Fibroblast of skin of scalp (primary cell): Measurements from ENCODE around the gene ABCB4.

Experiments used
- DNase-seq: peaks from one replicate; pipeline ENCODE4 v3.0.0-alpha.2; 2013

ABCB4 gene

DNA sequence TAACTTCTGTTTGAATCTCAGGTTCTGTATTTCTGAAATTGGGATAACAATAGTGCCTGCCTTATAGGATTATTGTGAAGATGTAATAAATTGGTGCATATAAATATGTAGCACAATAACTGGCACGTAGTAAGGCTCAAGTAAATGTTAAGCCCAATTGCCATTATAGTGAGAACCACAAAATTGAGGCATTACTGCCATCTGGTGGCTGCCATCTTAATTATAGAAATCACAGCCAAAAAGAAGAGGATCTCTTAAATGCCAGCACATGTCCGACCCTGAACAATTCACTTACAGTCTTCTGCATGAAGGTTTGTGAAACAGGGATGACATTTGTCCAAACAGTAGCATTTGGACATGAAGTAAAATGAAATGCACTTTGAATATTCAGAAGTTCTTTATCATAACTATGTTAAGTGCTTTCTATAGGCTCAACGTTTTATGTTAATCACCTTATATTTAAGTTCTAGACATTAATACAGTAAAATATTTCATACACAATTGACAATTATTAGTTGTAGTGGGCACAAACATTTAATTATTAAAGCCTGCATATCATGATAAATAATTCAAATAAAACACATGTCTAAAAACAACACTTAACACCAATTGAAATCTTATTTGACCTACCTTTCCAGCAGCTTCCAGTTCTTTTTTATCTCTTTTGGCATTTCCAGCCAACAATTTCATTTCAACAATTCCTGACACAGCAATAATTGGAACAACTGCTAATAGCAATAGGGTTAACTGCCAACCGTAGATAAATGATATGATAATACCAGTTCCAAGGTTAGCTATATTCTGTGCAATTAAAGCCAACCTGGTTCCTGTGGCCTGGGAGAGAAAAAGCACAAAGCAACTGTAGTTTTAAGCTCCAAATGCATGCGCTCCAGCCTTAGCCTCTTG is 58.5 kb downstream of the ABCB4 start:
- peak; percentile 66 for DNase-seq

DNA sequence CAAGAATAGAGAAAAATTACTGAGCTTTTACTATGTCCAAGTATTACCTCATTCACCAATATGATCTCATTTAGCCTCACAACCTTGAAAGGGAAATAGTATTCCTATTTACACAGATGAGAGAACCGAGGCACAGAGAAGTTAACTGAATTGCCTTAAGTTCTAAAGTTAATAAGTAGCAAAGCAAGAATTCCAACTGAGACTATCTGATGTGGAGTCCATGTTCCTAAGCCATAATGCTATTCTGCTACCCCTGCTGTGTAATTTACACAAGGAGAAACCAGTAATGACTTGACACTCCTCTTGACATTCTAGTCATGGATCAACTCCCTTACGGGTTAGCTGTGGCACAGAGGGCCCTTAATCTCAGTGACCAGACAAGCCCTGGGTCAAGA is 60.7 kb downstream of the ABCB4 start:
- DNase-seq, result no peak

DNA sequence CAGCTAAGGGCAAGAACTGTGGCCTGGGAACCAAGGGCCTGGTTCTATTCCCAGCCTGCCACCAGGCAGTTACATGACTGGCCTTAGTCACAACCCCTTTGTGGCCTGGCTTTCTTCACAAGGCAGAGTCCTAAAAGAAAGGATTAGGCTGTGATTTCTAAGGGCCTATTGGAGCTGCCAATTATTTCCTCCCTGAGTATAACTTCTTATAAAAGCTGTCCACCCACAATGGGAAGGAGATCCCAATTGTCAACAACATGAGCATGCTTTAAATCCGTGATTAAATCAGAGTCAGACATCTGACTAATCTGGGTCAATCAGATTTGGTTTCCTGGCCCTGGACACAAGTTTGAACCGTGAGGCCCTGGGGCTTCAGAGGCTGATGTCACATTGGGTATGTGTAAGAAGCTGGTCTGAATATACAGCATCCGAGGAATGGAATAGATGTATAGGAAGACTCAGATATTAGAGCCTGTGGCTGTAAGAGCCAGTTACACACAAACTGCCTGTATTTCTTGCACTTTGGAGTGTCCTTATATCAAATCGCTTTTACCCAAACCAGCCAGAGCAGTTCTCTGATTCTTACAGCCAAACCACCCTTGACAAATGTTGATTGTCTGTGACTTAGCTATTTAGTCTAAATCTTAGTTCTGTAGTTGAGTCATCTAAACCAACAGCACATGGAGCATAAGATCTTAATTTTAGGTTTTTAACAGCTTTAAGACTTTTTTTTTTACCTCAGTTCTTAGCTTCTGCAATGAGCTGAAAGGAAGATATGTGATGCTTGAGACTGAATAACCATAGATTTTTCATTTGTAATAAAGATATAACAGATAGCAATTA is 61.3 kb downstream of the ABCB4 start:
- peak; percentile 46 for DNase-seq

DNA sequence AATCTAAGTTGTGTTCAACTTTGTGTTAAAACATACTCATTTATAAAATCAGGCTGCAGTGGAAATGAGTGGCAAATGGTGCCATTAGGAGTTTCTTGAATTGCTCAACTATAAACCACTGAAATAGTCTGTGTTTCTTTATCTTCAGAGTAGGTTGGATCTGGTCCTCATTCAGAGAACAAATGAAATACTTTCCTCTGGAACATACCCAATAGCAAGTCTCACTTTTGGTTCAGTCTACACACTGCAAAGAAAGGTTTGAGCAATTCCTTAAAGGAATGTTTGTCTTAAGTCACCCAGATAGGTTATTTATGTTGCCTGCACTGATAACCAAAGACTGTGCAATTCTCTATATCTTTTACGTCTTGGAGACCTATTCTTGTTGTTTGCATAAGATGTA is 62.5 kb downstream of the ABCB4 start:
- no peak for DNase-seq

DNA sequence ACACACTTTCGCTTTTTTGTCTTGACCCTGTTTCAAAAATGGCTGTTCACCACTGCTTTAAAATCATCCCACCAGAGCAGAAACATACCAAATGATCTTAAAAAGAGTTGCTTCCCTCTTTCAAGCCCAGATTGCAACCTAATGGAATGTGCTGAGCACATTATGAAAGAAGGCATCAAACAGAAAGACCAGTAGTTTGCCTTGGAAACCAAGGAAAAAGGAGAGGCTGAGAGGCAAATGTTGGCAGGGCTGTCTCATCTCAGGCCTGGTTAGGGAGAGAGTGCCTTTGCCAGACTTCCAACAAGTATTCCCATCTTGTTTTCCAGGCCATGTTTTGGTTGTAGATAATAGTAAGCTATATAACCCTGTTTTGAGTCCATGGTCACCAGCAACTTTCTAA is 64.3 kb downstream of the ABCB4 start:
- no peak for DNase-seq

DNA sequence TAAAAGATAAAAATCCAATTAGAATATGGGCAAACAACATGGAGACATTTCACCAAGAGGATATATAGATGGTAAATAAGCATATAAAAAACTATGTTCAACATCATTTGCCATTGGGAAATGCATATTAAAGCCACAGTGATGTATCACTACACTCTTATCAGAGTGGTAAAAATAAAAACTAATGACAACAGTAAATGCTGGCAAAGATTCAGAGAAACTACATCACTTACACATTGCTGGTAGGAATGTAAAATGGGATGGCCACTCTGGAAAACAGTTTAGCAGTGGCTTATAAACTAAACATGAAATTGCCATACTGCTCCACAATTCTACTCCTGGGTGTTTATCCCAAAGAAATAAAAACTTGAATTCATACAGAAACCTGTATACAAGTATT is 70.8 kb downstream of the ABCB4 start:
- no peak for DNase-seq

DNA sequence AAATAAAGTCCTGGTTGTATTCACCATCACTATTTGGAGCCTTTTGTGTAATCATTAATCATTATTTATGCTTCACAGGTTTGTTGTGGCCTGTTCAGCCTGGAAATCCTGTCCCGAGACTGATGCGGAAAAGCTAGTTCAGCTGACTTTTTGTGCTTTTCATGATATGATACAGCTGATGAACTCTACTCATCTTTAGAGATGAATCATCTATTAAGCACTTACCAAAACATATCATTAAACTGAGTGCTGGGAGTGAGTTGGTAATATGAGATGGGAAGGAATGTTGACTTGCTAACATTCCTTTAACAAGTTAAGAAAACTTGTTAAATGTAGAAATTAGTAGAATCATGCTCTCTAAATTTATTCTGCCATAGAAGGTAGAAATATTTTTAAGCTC is 77.0 kb downstream of the ABCB4 start:
- peak; percentile 87 for DNase-seq

DNA sequence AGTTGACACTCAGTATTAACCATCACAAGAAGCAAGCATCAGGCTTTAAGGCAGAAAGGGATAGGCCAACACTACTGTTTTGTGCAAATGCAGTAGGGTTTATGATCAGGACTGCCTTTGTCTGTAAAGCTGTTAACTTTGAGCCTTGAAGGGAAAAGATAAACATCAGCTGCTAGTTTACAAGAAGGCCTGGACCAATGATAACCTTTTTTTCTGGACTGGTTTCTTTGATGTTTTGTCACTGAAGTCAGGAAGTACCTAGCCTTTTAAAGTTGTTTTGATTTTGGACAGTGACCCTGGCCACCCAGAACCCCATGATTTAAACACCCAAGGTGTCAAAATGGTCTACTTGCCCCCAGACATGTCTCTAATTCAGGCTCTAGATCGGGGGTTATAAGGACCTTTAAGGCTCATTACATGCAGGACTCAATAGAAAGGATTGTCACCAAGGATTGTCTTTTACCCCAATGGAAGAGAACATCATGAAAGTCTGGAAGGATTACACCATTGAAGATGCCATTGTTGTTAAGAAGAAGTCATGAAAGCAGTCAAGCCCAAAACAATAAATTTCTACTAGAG is 79.9 kb downstream of the ABCB4 start:
- no peak for DNase-seq

DNA sequence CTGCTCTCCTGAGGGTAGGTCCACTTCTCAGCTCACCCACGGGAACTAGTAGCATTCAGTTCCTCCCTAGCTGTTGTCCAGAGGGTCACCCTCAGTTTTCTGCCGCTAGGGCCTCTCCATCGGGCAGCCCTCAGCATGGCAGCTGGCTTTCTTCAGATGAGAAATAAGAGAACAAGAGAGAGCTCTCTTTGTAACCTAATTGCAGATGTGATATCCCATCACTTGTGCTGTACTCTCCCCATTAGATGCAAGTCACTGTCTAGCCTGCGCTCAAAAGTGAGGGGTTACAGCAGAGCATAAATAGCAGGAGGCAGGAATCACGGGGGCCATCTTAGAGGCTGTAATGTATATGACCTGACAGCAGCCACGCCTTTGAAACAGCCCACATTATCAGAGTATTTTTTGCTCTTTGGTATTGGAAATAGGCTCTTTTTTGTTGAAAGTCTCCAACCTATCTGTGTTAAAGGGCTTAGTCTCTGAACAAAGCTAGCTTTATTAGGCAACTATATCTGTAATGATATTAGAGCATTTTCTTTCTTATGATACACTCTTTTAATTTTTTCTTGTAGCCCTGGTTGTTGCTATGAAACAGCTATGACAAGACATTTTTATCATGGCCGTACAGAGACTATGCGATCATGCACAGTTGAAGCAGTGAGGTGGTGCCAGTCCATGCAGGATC is 84.3 kb downstream of the ABCB4 start:
- no peak for DNase-seq

DNA sequence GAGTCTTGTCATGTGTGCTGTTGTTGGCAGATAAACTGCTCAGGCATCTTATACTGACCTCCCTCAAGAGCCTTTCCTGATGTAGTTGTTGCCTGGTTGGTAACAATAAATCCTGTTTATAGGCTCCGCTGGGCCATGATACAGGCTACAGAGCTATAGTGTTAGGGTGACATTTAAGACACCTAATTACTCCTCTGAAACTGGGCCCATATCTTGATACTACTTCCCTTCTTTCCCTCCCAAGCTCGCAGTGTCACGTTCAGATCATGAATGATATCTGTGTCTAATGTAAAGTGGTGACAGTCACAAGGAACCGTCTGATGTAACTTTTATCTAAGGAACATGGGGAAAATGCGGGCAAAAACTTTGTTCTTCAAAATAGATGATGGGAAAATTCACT is 94.6 kb downstream of the ABCB4 start:
- no peak for DNase-seq

DNA sequence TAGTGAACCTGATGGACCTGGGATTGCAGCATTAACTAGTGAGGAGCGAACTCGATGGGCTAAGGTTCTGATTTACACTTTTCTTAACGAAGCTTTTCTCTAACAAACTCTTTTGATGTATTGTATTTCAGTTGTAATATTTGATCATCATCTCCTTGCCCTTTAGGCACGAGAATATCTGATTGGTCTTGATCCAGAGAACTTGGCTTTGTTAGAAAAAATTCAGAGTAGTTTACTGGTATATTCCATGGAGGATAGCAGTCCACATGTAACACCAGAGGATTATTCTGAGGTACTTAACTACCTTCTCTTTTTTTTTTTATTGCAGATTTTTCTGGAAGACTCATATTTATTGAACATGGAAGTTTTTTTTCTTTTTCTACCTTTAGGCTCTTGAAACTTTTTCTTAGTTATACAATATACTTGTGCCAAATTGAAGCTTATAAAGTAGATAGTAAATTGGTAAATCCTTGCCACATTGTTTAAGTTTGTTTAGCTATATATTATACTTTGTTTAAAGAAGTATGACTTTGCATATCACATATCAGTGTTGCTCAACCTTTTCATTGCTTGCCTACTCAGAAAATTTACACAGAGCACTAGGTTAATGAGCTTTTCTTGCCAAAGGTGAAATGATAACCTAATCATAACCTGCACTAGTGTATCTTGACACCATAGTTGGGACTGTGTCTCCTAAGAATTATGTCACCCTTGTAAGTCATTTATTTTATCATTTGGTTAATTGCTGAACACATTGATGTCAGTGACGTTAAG is 99.6 kb downstream of the ABCB4 start:
- no peak for DNase-seq

DNA sequence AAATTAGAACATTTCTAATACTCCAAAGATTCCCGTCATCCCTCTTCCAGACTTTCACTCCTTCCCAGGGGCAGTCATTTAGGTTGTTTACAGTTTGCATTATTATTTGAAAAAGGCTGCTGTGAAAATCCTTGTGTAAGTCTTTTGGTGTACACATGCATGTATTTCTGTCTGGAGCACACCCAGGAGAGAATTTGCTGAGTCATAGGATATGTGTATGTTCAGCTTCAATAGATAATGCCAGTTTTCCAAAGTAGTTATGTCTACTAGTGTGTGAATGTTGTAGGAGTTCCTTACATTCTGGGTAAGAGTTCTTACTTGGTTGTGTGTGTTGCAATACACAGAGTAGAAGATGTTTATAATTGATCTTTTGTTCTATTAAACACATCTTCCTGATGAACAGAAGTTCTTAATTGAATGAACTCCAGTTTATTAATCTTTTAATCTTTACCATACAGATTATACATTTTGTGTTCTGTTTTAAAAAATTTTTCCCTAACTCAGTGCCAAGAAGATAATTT is 104.8 kb downstream of the ABCB4 start:
- DNase-seq, result peak; percentile 56

DNA sequence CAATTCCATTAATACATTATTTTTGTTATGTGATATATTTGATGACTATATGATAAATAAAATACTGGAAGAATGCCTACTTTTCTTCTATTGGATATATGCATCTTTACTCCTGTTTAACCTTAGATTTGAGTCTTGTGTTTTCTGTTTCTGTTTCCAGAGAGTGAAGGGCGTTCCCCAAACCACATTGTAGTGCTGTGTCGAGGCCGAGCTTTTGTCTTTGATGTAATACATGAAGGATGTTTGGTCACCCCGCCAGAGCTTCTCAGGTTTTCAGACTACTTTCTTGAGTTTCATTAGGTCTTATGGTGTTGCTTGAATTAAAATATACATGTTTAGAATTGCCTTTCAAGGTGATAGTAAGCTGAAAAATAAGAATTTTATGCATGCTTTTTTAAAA is 106.3 kb downstream of the ABCB4 start:
- DNase-seq, result no peak

DNA sequence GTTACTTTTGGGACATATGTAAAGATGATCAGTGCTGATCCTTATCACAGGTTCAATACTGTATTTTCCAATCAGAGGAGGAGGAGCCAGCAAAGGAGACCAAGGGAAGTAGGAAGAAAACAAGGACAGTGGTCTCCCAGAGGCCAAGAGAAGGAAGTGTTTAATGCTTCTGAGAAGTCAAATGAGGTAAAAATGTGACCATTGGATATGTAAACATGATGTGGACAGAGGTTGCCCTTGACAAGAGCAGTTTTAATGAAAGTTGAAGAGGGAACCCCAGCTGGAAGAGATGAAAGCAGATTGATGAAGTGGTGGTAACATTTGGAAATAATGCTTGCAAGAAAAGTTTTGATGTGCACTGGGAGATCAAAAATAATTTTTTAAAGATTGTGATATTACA is 111.2 kb downstream of the ABCB4 start:
- DNase-seq, result no peak

DNA sequence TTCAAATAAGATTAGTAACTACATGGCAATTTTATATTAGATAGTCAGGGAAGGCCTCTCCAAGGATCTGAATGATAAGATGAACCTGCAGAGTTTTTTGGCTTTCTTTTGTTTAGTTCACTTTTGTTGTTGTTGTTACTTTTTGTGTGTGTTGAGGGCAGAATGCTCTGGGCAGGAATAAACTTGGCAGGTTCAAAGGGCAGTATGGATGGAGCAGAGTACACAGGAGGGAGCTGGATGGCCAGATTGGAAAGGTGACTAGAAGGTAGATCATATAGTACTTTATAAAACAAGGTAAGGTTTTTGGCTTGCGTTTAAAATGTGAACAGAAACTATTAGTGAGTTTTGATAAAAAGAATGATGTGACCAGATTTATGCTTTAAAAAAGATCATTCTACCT is 112.1 kb downstream of the ABCB4 start:
- DNase-seq, result no peak

DNA sequence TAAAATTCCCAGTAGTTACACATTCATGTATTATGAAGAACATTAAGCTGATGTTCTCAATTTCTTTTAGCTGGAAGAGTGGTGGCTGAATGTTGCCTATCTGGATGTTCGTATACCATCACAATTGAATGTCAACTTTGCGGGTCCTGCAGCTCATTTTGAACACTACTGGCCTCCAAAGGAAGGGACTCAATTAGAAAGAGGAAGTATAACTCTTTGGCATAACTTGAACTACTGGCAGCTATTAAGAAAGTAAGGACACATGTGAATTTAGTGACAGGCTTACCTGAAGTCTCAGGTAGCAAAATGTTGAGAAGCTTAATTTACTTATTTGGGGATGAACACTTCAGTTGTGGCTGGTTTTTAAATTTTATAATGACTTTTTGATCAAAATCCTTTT is 114.2 kb downstream of the ABCB4 start:
- DNase-seq, result no peak

DNA sequence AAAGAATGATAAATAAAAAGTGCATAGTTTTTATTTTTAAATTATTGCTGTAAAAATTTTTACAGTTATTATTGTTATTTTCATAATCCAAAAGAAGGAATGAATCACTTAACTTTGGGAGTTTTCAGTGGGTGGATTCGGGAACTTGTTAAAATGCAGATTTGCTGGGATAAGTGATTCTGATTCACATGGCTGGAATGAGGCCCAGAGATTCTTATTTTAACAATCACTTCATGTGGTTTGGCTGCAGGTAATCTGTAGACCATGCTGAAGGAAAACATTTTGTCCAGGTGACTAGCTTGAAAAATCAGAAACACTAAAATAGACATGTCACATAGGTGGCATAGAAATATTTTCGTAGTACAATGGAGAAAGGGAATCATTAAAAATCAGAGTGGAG is 116.1 kb downstream of the ABCB4 start:
- DNase-seq, result no peak

DNA sequence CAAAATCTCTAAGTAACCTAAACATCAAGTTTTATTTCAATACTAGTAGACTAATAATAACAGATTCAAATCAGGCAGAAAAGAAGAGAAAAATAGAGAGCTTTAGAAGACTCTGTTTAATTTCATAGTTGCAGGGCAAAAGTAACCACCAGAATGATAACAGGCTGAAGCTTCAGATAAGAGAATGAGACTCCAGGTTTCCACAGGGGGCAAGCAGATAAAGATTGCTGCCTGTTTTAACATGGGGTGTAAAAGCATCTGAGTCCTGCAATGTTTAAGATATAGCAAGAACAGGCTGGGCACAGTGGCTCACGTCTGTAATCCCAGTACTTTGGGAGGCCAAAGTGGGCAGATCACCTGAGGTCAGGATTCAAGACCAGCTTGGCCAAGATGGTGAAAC is 119.0 kb downstream of the ABCB4 start:
- no peak for DNase-seq

DNA sequence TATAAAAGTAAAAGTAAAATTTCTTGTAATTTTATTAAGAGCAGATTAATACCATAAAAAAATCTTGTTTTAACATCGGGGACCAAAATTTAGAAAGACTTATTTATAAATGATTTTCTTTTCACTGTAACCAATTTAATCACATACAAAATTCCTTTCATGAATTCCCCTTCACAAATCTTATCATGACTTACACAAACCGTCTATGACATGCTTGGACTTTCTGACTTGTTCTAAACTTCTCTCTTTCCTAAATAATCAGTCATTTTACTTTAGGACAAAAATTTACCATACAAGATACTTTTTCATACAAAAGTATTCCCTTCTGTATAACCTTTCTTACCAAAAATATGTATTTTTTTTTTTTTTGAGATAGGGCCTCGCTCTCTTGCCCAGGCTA is 120.7 kb downstream of the ABCB4 start:
- peak; percentile 15 for DNase-seq
